HuH-7.5 (cell line): ENCODE data around the gene CFAP61.
A peak's percentile ranks its signal among the peaks of the same experiment; 100 is the strongest.

Experiments
- DNase-seq: peaks from one replicate; pipeline ENCODE4 v3.0.0; 2011; ENCODE audit warnings: low spot score

Gene CFAP61

DNA sequence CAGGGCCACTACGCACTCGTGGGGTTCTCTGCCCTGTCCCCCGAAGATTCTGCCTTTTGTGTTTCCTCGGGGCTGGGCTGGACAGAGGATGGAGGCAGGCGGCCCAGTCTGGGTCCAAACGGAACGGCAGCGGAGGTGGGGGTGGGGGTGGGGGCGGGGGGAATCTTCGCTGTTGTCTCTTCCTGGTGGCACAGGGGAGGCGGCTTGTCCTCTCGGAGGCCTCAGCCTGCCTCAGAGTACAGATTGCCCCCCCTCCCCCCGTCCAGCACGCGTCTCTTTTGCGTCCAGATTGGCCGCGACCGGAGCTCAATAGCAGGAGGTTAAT, 314.2 kb downstream of the CFAP61 start:
- DNase-seq, result peak; percentile 18

- peak; percentile 18 for DNase-seq
Observed at GRCh38 chr20:20366876-20367574, 314.7 kb downstream of the CFAP61 start.

GRCh38 chr20:20367575-20368417, 315.5 kb downstream of the CFAP61 start, which contains the start of gene INSM1:
INSM1 (plus strand) TSS chr20:20368104; CDS start chr20:20368268, 164 bp downstream.
- peak; percentile 37 for DNase-seq

DNA sequence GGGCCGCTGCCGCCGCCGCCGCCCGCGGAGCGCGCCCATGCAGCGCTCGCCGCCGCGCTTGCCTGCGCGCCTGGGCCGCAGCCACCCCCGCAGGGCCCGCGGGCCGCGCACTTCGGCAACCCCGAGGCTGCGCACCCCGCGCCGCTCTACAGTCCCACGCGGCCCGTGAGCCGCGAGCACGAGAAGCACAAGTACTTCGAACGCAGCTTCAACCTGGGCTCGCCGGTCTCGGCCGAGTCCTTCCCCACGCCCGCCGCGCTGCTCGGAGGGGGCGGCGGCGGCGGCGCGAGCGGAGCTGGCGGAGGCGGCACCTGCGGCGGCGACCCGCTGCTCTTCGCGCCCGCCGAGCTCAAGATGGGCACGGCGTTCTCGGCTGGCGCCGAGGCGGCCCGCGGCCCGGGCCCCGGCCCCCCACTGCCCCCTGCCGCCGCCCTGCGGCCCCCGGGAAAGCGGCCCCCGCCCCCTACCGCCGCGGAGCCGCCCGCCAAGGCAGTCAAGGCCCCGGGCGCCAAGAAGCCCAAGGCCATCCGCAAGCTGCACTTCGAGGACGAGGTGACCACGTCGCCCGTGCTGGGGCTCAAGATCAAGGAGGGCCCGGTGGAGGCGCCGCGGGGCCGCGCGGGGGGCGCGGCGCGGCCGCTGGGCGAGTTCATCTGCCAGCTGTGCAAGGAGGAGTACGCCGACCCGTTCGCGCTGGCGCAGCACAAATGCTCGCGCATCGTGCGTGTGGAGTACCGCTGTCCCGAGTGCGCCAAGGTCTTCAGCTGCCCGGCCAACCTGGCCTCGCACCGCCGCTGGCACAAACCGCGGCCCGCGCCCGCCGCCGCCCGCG, 316.3 kb downstream of the CFAP61 start:
- peak; percentile 67 for DNase-seq

DNA sequence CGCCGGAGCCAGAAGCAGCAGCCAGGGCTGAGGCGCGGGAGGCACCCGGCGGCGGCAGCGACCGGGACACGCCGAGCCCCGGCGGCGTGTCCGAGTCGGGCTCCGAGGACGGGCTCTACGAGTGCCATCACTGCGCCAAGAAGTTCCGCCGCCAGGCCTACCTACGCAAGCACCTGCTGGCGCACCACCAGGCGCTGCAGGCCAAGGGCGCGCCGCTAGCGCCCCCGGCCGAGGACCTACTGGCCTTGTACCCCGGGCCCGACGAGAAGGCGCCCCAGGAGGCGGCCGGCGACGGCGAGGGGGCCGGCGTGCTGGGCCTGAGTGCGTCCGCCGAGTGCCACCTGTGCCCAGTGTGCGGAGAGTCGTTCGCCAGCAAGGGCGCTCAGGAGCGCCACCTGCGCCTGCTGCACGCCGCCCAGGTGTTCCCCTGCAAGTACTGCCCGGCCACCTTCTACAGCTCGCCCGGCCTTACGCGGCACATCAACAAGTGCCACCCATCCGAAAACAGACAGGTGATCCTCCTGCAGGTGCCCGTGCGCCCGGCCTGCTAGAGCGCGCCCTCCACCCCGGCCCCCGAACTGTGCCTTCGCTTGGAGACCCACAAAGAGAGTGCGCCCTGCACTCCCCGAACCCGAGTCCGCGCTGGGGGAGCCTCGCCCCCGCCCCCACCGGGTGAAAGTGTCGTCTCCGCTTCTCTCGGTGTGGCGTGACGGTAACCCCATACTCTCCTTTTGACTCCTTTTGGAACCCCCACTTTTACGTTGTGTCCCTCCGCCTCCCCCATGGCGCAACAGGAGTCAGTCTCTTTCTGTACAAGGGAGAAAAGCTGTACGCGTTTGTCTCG, 317.1 kb downstream of the CFAP61 start:
- DNase-seq, result peak; percentile 52

DNA sequence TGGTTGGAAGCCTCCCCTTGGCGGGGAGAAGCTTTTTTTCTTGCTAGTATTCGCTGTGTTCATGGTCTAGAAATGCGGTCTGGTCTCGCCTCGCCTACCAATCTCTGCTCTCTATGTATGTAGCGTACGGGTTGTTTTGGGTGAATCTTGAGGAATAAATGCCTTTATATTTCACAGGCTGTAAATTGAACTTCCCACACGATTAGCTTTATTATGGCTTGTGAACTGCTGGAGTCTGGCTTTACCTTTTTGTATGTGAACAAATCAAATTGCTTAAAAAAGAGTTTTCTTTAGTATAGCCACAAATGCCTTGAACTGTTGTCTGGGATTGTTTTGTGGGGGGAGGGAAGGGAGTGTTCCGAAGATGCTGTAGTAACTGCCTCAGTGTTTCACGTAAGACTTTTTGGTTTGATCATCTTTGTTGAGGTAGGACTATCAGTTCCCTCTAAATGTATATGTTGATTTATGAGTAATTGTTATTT, 317.8 kb downstream of the CFAP61 start:
- DNase-seq, result no peak

GRCh38 chr20:20371083-20371482, 318.8 kb downstream of the CFAP61 start:
- DNase-seq, result no peak

GRCh38 chr20:20371681-20372080, 319.3 kb downstream of the CFAP61 start:
- DNase-seq, result no peak

DNA sequence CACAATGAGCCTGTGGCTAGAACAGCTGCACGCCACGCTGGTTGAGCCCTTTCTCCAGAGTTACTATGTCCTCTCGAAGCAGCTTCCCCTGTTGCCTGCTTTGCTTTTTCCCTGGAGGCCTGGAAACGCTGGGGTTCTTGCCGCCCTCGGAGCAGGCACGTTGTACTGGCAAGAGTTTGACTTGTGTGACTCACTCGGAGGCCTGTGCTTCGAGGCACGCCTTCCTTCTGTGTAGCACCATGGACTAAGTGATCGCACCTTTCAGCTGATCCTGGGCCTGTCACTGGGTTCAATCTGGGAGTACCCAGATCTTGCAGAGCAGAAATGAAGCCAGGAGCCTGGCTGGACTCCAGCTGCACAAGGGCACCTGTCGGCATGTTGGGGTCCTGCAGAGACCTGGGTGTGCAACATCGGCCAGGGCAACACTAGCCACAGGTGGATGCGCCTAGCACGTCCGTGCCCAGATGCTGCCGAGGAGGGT, 320.8 kb downstream of the CFAP61 start:
- no peak for DNase-seq

DNA sequence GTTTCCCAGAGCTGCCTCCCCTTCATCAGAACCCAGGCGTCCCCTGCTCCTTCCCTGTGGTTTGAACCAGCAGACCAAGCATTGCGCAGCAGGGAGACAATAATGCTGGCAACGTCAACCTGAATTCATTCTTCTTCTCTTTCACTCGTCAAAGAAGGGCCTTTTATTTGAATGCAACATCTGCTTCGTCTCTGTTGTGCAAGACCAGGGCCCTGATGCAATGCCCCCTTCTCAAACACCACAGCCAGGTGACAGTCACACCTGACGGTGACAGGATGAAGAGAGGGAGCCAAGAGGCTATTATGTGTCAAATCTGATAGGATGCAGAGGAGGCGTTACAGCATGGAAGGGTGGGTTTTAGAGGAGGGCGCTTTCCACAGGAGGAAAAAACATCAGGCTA, 323.5 kb downstream of the CFAP61 start:
- no peak for DNase-seq

DNA sequence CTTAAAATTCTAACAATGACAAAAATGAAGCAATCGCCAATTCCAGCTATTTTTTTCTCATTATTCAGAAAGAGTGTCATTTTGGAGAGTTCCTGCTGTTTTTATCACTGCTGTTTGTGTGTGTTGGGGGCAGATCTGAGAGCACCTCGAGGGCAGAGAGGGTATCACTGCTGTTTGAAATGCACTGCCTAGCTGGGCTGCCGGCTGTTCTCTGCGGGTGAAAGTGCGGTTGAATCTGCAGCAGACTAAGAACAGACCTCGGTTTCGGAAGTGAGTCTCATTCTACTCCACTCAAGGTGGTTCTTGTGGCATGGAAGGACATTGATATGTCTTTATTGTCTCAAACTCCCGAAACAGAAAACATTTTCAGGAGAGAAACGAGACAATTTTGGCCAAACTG, 333.9 kb downstream of the CFAP61 start:
- DNase-seq, result no peak

DNA sequence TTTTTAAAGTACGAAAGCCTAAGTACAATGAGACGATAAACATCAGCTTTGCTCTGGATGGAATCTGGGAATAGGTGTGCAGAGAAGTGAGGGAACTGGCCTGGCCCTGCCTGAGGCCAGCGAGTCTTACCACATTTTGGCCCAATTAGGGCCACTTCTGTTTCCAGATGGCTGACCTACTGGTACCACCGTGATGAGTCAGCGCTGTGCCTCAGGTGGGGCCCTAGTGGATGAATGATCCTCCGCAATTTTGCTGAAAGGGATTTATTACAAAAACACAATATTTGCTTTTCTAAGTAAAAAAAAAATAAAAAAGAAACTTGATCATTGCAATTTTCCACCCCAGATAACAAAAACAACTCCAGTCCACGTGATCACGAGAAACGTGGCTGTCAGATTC, 338.1 kb downstream of the CFAP61 start:
- no peak for DNase-seq

DNA sequence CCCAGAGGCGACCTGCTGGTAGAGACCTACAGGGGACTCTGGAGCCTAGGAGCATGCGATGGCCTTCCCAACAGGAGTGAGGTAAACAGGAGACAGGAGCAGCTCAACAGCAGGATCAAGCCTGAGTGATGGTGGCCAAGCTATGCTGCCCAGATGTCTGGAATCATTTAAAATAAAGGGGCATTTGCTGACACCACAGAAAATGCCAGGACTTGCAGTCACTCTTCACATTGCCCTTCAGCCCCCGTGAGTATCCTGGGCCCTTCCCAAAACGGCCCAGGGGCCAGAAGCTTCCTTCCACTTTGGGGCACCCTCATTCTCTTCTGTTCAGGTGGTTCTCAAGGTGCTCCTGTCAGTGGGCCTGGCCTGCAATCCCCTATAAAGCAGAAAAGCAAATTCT, 338.8 kb downstream of the CFAP61 start:
- DNase-seq, result no peak

GRCh38 chr20:20391766-20392165, 339.4 kb downstream of the CFAP61 start:
- no peak for DNase-seq

DNA sequence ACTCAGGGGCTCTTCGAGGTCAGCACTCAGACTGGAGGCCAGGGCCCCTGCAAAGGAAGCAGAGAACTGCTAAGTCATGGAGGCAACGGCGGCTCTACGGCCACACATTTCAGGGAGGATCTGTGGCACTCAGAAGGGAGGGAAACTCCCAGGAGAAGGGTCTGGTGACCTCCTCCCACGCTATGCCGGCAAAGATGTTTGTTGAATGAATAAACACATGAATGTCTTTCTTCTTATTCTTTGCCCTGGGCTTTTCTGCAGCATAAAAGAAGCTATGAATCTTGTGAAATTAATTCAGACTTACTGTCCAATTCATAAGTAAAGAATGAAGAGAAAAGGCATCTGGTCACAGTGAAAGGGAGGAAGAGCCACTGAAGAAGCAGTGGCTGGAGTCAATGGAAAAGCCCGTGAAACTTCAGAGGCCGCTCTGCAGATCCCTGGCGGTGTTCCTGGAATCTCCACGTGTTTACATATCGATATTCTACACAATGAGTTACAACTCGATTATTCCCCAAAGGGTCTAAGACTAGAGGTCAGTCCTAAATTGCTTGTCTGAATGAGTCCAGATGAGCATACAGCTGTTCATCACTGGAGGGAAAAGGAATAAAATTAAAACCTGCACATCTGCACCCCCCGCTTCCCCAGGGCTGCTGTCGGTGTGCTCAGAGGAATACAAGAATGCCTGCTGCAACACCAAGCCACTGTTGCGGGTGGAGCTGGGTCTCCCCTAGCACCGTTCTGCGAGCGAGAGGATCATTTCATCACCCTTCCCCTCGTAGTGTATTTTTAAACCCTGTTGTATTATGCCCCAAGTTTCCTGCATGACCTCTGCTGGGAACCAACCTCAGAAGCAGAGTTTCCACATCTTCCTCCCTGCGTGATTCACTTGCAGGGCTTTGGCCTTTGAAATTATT, 341.1 kb downstream of the CFAP61 start:
- DNase-seq, result no peak

DNA sequence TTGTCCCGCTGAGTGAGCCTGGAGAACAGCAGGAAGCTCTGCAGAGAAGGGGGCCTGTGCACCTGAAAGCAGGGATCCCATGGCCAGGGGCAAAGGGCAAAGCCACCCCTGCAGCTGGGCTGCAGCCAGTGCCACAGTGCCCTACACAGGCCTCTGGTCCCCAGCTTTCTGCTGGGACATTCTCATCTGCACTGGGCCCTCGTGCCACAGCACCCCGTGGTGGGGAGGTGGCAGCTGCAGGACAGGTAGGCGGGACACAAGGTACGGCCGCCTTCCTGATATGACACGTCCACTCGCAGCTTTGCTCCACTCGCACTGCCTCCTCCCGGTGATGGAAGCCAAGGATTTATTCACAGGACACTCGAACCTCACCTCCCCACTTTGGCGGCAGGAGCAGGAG, 342.8 kb downstream of the CFAP61 start:
- no peak for DNase-seq

- DNase-seq, result no peak
Observed at GRCh38 chr20:20395903-20396568, 343.7 kb downstream of the CFAP61 start.

DNA sequence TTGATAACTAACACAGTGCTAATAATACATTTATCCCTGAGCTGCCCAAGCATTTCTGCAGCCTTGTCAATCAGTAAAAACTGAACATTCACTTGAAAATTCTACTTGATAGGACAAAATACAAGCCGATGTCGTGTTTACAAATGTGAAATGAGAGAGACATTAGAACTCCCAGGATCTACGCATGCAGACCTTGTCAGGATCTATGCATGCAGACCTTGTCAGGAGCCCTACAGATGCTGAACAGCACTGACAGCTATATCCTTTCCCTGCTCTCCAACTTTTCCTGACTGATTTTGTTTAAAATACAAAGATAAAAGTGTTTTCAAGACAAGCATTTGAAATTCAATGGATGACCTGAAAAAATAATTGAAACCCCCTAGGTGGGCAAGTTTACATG, 344.5 kb downstream of the CFAP61 start:
- DNase-seq, result no peak

GRCh38 chr20:20398123-20398522, 345.8 kb downstream of the CFAP61 start:
- DNase-seq, result no peak
